B cell (primary cell): Measurements from ENCODE around the gene TCF7. TPM values are rescaled to one million over a fixed set of nuclear protein-coding genes. Genes with fewer than 3 reads are reported as not detected.

ENCODE experiments used
- ATAC-seq: fragments of 200-7000 bp; cut with Tn5 transposase; one replicate; pipeline ENCODE4 v1.10.0; 2021; ENCODE audit warnings: low read depth, mild to moderate bottlenecking, moderate number of reproducible peaks, moderate library complexity
- CTCF ChIA-PET: fragments of 350-600 bp; sonication (Branson Sonifier 250); formaldehyde crosslinking; loops from one replicate; lab custom pipeline; 2021; ENCODE audit warnings: antibody characterized with exemption, inconsistent platforms; lab: Charles Lee
- POLR2A ChIA-PET: fragments of 350-600 bp; sonication (Branson Sonifier 250); formaldehyde crosslinking; loops from one replicate; lab custom pipeline; 2021; ENCODE audit warnings: antibody characterized with exemption; lab: Charles Lee
- DNase-seq: peaks from one replicate; pipeline ENCODE4 v3.0.0; 2013
- H2AFZ ChIP-seq: 2 replicates; pipeline ENCODE4 v1.6.1; 2012; ENCODE audit warnings: mild to moderate bottlenecking, low read depth, low read length; ENCODE audit not compliant: insufficient read depth, poor library complexity, severe bottlenecking
- H3K27ac ChIP-seq, 2 donors: 1 replicate in 1 of 2; 2 replicates in 1 of 2; pipeline ENCODE4 v1.5.1; 2012 to 2013; ENCODE audit warnings: low read length in 2 of 2, mild to moderate bottlenecking in 2 of 2, moderate library complexity in 1 of 2
- H3K27me3 ChIP-seq, 4 experiments: fragments of 200-600 bp in 1 of 4; sonication (generic) in 1 of 4; replicated peaks in 1 of 4; 1 replicate in 2 of 4; 2 replicates in 2 of 4; pipeline versions ENCODE4 v1.6.1 to v1.7.0; 2013 to 2016; ENCODE audit warnings: low read length in 3 of 4, mild to moderate bottlenecking in 2 of 4, mixed read lengths in 1 of 4, moderate library complexity in 1 of 4; ENCODE audit not compliant: insufficient read depth in 4 of 4, control insufficient read depth in 3 of 4; ENCODE audit errors: control extremely low read depth in 1 of 4
- H3K36me3 ChIP-seq, 2 experiments: replicated peaks in 1 of 2; 1 replicate in 1 of 2; 2 replicates in 1 of 2; pipeline versions ENCODE4 v1.6.1 to v1.7.1; 2013; ENCODE audit warnings: low read length in 1 of 2; ENCODE audit not compliant: insufficient read depth in 2 of 2, control insufficient read depth in 1 of 2; ENCODE audit errors: control extremely low read depth in 1 of 2, extremely low read depth in 1 of 2
- H3K4me1 ChIP-seq, 2 donors: fragments of 200-600 bp in 1 of 2; sonication (generic) in 1 of 2; 1 replicate in 1 of 2; 2 replicates in 1 of 2; pipeline versions ENCODE4 v1.5.1 to v1.6.1; 2013 to 2017; ENCODE audit warnings: low read length in 2 of 2; ENCODE audit not compliant: control insufficient read depth in 2 of 2, insufficient read depth in 2 of 2
- H3K4me2 ChIP-seq: replicated peaks from 2 replicates; pipeline ENCODE3; 2012; ENCODE audit warnings: mild to moderate bottlenecking, low read depth, low read length; ENCODE audit not compliant: poor library complexity, severe bottlenecking
- H3K4me3 ChIP-seq, 5 experiments: fragments of 200-600 bp in 1 of 5; sonication (generic) in 1 of 5; 1 replicate in 3 of 5; 2 replicates in 2 of 5; pipeline versions ENCODE4 v1.5.1 to v1.7.0; 2011 to 2016; ENCODE audit warnings: low read length in 4 of 5, mild to moderate bottlenecking in 4 of 5, low read depth in 2 of 5, control low read depth in 1 of 5, moderate library complexity in 1 of 5; ENCODE audit not compliant: insufficient read depth in 1 of 5; ENCODE audit errors: control extremely low read depth in 1 of 5, extremely low read depth in 1 of 5
- H3K79me2 ChIP-seq: fragments of 200-600 bp; sonication (generic); one replicate; pipeline ENCODE4 v1.6.0; 2016; ENCODE audit warnings: low read length; ENCODE audit not compliant: control insufficient read depth, insufficient read depth
- H3K9ac ChIP-seq: fragments of 200-600 bp; sonication (generic); 2 replicates; pipeline ENCODE4 v1.6.1; 2017; ENCODE audit warnings: mild to moderate bottlenecking, low read length, moderate library complexity
- H3K9me3 ChIP-seq, 3 donors: one replicate each; pipeline versions ENCODE4 v1.6.1 to v1.7.1; 2013; ENCODE audit warnings: low read length in 2 of 3; ENCODE audit not compliant: control insufficient read depth in 2 of 3, insufficient read depth in 1 of 3; ENCODE audit errors: control extremely low read depth in 1 of 3
- H4K20me1 ChIP-seq: 2 replicates; pipeline ENCODE4 v1.6.0; 2012; ENCODE audit warnings: mild to moderate bottlenecking, low read length; ENCODE audit not compliant: insufficient read depth, control insufficient read depth, poor library complexity, severe bottlenecking
- H3K27ac Mint-ChIP-seq: one replicate; pipeline ENCODE4 v1.8.0; 2021; ENCODE audit warnings: mixed read lengths
- H3K27me3 Mint-ChIP-seq: one replicate; pipeline ENCODE4 v1.8.0; 2021; ENCODE audit warnings: mixed read lengths
- H3K4me1 Mint-ChIP-seq: one replicate; pipeline ENCODE4 v1.8.0; 2021; ENCODE audit warnings: mixed read lengths
- H3K4me3 Mint-ChIP-seq: one replicate; pipeline ENCODE4 v1.8.0; 2021; ENCODE audit warnings: mixed read lengths
- H3K9me3 Mint-ChIP-seq: one replicate; pipeline ENCODE4 v1.8.0; 2022; ENCODE audit warnings: mixed read lengths; ENCODE audit not compliant: insufficient read depth
- CTCF ChIP-seq: fragments of 200-600 bp; IDR thresholded peaks from one replicate; pipeline ENCODE4 v1.8.0; 2022; ENCODE audit warnings: antibody characterized with exemption, mild to moderate bottlenecking
- EZH2 ChIP-seq: IDR thresholded peaks from 2 replicates; pipeline ENCODE4 v1.6.1; 2012; ENCODE audit warnings: borderline replicate concordance, low read depth, mild to moderate bottlenecking, moderate library complexity, low read length; ENCODE audit not compliant: insufficient read depth, poor library complexity, severe bottlenecking
- WGBS: methylation state at CpG from one replicate; pipeline ENCODE4 v1.1.5; 2013; ENCODE audit warnings: missing lambda C conversion rate; ENCODE audit not compliant: insufficient coverage; 5-methylcytosine and 5-hydroxymethylcytosine counted together
- intact Hi-C: fragments of 100-400 bp; cut with micrococcal nuclease; formaldehyde crosslinking; loops from one replicate; pipeline ENCODE4 v1.10.0; 2022
- polyA plus RNA-seq: library from polyadenylated mRNA; depleted of rRNA; stranded (reverse); fragments of >200 nt; gene quantifications from 2 replicates; pipeline ENCODE4 v1.2.3, GENCODE V29; 2012
- total RNA-seq, 2 donors: library from RNA; stranded (reverse); fragments of 120-200 nt in 1 of 2; gene quantifications; 1 replicate in 1 of 2; 2 replicates in 1 of 2; pipeline versions ENCODE4 v1.2.3 to v1.2.4, GENCODE V29; 2013 to 2022

Gene TCF7
- total and polyA plus RNA-seq, 2 donors (not counting 1 experiment from before 2014, with no cell fraction given): 26.8 to 61.1 TPM

GRCh38 chr5:134100283-134101091 lies 14.0 kb upstream of the TCF7 start:
- Mint-ChIP-seq H3K27ac (peak overlapping the region; percentile 96), H3K27me3 (no peaks in the 10 kb centered on the region), H3K4me1 (peaks cover 46% of the 10 kb centered on the region), H3K4me3 (peak overlapping the region; percentile 62), H3K9me3 (no peaks in the 10 kb centered on the region)
- Histone ChIP-seq H3K9ac (peak overlapping the region; percentile 51), H4K20me1 (no peaks in the 10 kb centered on the region), H3K4me3 (peak overlapping the region in 2 of 5 experiments; percentile 29 to 40), H2AFZ (peak overlapping the region; percentile 51), H3K27ac (peak overlapping the region; percentile 76 to 88), H3K79me2 (no peaks in the 10 kb centered on the region), H3K27me3 (no peaks in the 10 kb centered on the region), H3K9me3 (no peaks in the 10 kb centered on the region), H3K36me3 (no peaks in the 10 kb centered on the region), H3K4me1 (peaks cover 31 to 47% of the 10 kb centered on the region in 2 donors), H3K4me2 (peak overlapping the region; percentile 72)
- no peak for TF ChIP-seq CTCF
- no peak for TF ChIP-seq EZH2
- CTCF ChIA-PET: interaction anchor here (0.5 to 8.1 kb wide), 19 partner anchors 8 to 998 kb away, joined by 3 to 149 read pairs (median 5); partner anchors contain the start of gene TCF7
- 21% methylated on average over 10 of the region's 10 CpGs for WGBS
- ATAC-seq: peak; percentile 82
- intact Hi-C loops: loop anchor here (1.0 kb wide), 5 partner anchors 14 to 126 kb away; partner anchors contain the start of genes PPP2CA, TCF7 and VDAC1
- peak; percentile 89 for DNase-seq
- POLR2A ChIA-PET: interaction anchor here (0.7 to 2.7 kb wide), 9 partner anchors 20 to 638 kb away, joined by 3 to 16 read pairs (median 4); partner anchors contain the start of gene PPP2CA
